ENCODE measurements around the gene AIPL1.

DNA sequence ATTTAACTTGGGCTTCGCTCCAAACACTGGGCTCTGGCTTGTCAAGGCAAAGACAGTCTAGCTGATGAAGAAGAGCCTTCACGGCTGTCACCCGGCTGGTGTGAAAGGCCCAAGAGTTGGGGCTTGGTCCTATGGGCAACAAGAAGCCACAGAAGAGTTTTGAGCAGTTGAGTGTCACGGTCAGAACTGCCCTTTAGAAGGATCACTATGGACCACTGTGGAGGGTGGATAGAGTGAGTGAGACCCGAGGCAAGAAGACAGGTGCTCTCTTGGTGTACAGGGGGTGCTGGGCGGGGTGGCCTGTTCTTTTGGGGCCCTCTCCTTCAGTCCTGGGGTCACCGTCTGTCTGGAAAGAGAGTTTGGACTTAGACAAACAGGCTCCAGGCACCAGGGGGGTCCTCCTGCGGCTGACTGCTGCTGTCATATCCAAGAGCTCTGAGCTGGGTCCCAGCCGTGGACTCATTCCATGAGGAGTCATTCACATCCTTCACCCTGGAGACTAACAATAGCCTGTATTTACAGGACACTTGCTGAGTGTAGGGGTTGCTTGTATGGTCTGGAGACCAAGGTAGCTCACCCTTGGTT is 11.7 kb upstream of the AIPL1 start:
- TF ChIP-seq CTCF (conservative IDR thresholded peaks at IDR 0.05; ENCODE audit: low read depth in 2 of 2) = no peak
- TF ChIP-seq REST (IDR thresholded peaks at IDR 0.05; ENCODE audit: unreplicated experiment) = no peak
- no peak for TF ChIP-seq CREB1 (CRISPR knock-in tag; IDR thresholded peaks at IDR 0.05; ENCODE audit: low read depth)
- TF ChIP-seq JUNB (IDR thresholded peaks at IDR 0.05; ENCODE audit: unreplicated experiment) = no peak
- TF ChIP-seq EZH2phosphoT487 (IDR thresholded peaks at IDR 0.05; ENCODE audit: unreplicated experiment) = no peak
